GM12878 (cell line): ENCODE data around the gene MAP2K7. TPM values are rescaled to one million over a fixed set of nuclear protein-coding genes. Genes with fewer than 3 reads are reported as not detected.

Source experiments
- CREB1 ChIP-seq: IDR thresholded peaks from 2 replicates; pipeline ENCODE4 v1.6.1; 2012; ENCODE audit warnings: low read depth, mild to moderate bottlenecking, inconsistent platforms
- HDAC2 ChIP-seq: fragments of 200-600 bp; sonication (generic); IDR thresholded peaks from 2 replicates; pipeline ENCODE4 v1.6.1; 2017
- MEF2A ChIP-seq: IDR thresholded peaks from 2 replicates; pipeline ENCODE4 v1.6.1; 2011; ENCODE audit warnings: low read depth, mild to moderate bottlenecking, low read length, moderate library complexity; ENCODE audit not compliant: insufficient read depth
- RCOR1 ChIP-seq: conservative IDR thresholded peaks from 2 replicates; pipeline ENCODE4 v1.6.1; 2012; ENCODE audit warnings: low read depth, low read length, improper control_type of control experiment
- RELA ChIP-seq: fragments of 450-650 bp; IDR thresholded peaks from 2 replicates; pipeline ENCODE4 v1.8.0; 2014; ENCODE audit warnings: borderline replicate concordance; ENCODE audit not compliant: partially characterized antibody
- STAT3 ChIP-seq: IDR thresholded peaks from 2 replicates; pipeline ENCODE4 v1.6.1; 2011; ENCODE audit warnings: low read depth, low read length, improper control_type of control experiment
- ZNF384 ChIP-seq: IDR thresholded peaks from 2 replicates; pipeline ENCODE4 v1.6.1; 2012; ENCODE audit warnings: low read depth, mild to moderate bottlenecking, low read length, improper control_type of control experiment, borderline replicate concordance
- polyA plus RNA-seq, 11 experiments: library from polyadenylated mRNA; depleted of rRNA in 4 of 11; unstranded in 6 of 11; stranded (reverse) in 5 of 11; fragments of >200 nt; fragmentation: Nextera tagmentation in 4 of 11; fragmentation: Illumina TruSeq in 1 of 11; extraction: Ambion mirVana in 4 of 11; extraction: Trizol in 1 of 11; gene quantifications; 1 replicate in 1 of 11; 2 replicates in 10 of 11; pipeline versions ENCODE4 v1.2.1 to v1.2.3, GENCODE V29; 2011 to 2016; ENCODE audit warnings: inconsistent platforms in 2 of 11, missing spikeins in 2 of 11, low read depth in 1 of 11
- total RNA-seq, 4 experiments: library from RNA; depleted of rRNA in 3 of 4; stranded (reverse); fragments of >200 nt in 3 of 4; fragmentation: Illumina TruSeq in 1 of 4; extraction: Trizol in 1 of 4; gene quantifications; 2 replicates each; pipeline versions ENCODE4 v1.2.1 to v1.2.3, GENCODE V29; 2013 to 2021
- TF ChIP-seq, protein P1 (sequence below): IDR thresholded peaks from 2 replicates; pipeline ENCODE4 v1.6.1; 2012; ENCODE audit warnings: low read depth, low read length, improper control_type of control experiment
- TF ChIP-seq, protein P2 (sequence below): fragments of 450-650 bp; IDR thresholded peaks from 2 replicates; pipeline ENCODE4 v1.6.1; 2016; ENCODE audit warnings: mild to moderate bottlenecking
- TF ChIP-seq, protein P3 (sequence below): fragments of 450-650 bp; IDR thresholded peaks from 2 replicates; pipeline ENCODE4 v1.6.1; 2017; ENCODE audit warnings: mild to moderate bottlenecking, moderate library complexity

MAP2K7 gene
- total and polyA plus RNA-seq, 10 of the 15 experiments (the other 5 are each of a cell fraction or from before 2014, with no cell fraction given): 0.34 to 32.2 (median 6.7) TPM

DNA sequence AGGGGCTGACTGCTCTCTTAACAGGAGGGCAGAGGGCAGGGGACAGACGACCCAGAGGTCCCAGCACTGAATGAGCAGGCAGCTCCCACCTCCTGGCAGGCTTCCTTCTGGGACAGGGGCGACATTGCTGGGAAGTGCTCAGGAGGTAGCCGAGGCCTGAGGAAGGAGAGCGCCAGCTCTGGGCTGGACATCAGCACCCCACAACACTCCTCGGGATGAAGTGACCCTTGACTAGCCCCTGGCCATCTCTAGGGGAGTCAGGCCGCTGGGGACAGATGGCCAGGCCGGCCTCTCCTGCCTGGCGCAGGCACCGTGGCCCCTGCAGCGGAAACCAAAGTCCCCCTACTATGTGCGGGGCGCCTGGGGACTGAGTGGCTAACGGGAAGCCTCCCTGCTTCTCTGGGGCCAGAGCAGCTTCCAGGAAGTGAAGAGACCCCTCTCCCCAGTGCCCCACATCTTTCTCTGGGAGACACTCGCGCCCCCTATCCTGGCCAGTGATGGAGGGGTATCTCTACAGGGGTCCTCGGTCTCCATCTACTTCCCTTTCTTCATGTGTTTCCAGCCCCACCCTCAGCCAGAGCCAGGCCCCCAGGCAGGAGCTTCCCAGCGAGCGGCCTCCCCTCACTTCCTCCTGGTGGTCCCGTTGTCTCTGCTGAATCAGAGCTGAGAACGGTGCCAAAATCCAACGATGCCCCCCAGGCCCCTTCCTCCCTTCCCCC lies 39.5 kb upstream of the MAP2K7 start (continued):
- TF ChIP-seq MEF2A (no peak), RELA (no peak), STAT3 (no peak), HDAC2 (no peak), RCOR1 (no peak), ZNF384 (no peak), CREB1 (no peak)
- TF ChIP-seq, protein P1, sequence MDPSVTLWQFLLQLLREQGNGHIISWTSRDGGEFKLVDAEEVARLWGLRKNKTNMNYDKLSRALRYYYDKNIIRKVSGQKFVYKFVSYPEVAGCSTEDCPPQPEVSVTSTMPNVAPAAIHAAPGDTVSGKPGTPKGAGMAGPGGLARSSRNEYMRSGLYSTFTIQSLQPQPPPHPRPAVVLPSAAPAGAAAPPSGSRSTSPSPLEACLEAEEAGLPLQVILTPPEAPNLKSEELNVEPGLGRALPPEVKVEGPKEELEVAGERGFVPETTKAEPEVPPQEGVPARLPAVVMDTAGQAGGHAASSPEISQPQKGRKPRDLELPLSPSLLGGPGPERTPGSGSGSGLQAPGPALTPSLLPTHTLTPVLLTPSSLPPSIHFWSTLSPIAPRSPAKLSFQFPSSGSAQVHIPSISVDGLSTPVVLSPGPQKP: no peak
- TF ChIP-seq, protein P2, sequence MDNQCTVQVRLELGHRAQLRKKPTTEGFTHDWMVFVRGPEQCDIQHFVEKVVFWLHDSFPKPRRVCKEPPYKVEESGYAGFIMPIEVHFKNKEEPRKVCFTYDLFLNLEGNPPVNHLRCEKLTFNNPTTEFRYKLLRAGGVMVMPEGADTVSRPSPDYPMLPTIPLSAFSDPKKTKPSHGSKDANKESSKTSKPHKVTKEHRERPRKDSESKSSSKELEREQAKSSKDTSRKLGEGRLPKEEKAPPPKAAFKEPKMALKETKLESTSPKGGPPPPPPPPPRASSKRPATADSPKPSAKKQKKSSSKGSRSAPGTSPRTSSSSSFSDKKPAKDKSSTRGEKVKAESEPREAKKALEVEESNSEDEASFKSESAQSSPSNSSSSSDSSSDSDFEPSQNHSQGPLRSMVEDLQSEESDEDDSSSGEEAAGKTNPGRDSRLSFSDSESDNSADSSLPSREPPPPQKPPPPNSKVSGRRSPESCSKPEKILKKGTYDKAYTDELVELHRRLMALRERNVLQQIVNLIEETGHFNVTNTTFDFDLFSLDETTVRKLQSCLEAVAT: no peak
- TF ChIP-seq, protein P3, sequence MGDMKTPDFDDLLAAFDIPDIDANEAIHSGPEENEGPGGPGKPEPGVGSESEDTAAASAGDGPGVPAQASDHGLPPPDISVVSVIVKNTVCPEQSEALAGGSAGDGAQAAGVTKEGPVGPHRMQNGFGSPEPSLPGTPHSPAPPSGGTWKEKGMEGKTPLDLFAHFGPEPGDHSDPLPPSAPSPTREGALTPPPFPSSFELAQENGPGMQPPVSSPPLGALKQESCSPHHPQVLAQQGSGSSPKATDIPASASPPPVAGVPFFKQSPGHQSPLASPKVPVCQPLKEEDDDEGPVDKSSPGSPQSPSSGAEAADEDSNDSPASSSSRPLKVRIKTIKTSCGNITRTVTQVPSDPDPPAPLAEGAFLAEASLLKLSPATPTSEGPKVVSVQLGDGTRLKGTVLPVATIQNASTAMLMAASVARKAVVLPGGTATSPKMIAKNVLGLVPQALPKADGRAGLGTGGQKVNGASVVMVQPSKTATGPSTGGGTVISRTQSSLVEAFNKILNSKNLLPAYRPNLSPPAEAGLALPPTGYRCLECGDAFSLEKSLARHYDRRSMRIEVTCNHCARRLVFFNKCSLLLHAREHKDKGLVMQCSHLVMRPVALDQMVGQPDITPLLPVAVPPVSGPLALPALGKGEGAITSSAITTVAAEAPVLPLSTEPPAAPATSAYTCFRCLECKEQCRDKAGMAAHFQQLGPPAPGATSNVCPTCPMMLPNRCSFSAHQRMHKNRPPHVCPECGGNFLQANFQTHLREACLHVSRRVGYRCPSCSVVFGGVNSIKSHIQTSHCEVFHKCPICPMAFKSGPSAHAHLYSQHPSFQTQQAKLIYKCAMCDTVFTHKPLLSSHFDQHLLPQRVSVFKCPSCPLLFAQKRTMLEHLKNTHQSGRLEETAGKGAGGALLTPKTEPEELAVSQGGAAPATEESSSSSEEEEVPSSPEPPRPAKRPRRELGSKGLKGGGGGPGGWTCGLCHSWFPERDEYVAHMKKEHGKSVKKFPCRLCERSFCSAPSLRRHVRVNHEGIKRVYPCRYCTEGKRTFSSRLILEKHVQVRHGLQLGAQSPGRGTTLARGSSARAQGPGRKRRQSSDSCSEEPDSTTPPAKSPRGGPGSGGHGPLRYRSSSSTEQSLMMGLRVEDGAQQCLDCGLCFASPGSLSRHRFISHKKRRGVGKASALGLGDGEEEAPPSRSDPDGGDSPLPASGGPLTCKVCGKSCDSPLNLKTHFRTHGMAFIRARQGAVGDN: no peak
